GM18502 (cell line): ENCODE data around the gene SLC24A3.

ENCODE experiments used
- ATAC-seq: cut with Tn5 transposase; IDR thresholded peaks from one replicate; pipeline ENCODE4 v1.9.1; 2021; ENCODE audit warnings: mild to moderate bottlenecking; ENCODE audit not compliant: unreplicated experiment, poor library complexity

Gene SLC24A3

GRCh38 chr20:19483309-19483708 is 270.9 kb downstream of the SLC24A3 start:
- ATAC-seq: no peak

GRCh38 chr20:19486446-19486845 is 274.0 kb downstream of the SLC24A3 start:
- no peak for ATAC-seq

DNA sequence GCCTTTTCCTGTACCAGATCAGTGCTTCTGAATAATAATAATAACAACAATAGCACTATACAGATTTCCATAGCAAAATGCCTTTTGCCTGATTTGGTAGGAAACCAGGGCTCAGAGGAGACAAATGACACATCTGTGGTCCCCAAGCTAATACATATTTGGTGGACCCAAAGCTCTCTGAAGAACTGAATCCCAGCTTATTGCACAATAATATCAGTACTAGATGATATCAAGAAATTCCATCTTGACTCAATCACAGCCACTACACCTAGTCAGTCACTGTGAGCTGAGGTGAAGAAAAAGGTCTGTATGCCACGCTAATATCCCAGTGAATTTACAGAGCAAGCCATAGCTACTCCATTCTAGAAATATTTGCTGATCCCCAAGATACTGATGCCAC is 275.0 kb downstream of the SLC24A3 start:
- no peak for ATAC-seq

DNA sequence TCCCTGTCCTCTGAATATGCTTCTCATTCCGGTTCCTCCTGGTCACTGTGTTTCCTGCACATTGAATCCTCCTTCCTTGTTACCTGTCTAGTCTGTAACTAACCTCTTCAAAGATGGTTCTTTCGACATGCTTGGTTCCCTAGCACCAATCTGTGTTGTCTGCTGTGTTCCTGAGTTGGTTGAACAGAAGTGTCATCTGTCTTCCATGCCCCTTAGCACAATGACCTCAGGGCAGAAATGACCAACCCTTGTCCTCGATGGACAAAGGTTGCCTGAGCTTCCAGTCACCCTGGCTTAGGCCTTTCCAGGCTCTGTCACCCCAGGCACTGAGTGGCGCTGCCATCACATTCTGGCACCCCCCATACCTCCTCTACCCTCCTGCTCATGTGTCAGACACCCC is 278.8 kb downstream of the SLC24A3 start:
- ATAC-seq: no peak

GRCh38 chr20:19492116-19492515 is 279.7 kb downstream of the SLC24A3 start:
- no peak for ATAC-seq

GRCh38 chr20:19492687-19493336 is 280.4 kb downstream of the SLC24A3 start:
- ATAC-seq: no peak

- ATAC-seq: no peak
Observed at GRCh38 chr20:19493794-19494495, 281.5 kb downstream of the SLC24A3 start.

- no peak for ATAC-seq
Observed at GRCh38 chr20:19495905-19496703, 283.7 kb downstream of the SLC24A3 start.

DNA sequence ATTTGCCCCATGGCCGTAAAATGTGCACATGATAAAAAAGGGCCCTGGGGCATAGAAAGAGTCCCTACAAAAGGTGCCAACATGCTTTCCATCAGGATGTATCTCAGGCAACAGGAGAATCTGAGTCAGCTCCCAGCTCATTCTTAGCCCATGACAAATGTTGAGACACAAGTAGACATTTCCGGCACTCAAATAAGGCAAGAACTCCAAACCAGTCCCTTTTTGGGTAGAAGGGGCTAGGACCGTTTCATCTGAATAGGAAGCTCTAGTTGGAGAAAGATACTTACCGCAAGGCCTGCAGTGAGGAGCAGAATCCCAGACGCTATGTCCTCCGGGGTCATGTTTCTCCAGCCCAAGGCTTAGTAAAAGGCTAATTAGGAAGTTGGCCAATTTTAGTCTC is 284.6 kb downstream of the SLC24A3 start:
- ATAC-seq: no peak

DNA sequence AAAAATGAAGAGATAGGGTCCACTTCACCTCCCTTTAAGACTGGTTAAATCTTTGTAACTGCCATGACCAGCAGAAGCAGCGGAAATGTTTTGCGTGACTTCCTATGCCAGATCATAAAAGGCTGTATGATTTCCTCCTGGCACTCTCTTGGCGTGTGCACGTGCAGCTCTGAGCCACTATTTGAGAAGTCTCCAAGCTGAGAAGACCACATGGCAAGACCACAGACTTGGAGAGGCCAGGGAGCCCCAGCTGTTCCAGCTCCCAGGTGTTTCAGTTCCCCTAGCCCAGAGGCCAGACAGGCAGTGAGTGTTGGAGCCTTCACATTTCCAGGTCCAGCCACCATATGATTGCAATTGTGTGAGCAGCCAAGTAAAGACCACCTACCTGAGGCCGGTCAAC is 286.3 kb downstream of the SLC24A3 start:
- ATAC-seq: no peak

DNA sequence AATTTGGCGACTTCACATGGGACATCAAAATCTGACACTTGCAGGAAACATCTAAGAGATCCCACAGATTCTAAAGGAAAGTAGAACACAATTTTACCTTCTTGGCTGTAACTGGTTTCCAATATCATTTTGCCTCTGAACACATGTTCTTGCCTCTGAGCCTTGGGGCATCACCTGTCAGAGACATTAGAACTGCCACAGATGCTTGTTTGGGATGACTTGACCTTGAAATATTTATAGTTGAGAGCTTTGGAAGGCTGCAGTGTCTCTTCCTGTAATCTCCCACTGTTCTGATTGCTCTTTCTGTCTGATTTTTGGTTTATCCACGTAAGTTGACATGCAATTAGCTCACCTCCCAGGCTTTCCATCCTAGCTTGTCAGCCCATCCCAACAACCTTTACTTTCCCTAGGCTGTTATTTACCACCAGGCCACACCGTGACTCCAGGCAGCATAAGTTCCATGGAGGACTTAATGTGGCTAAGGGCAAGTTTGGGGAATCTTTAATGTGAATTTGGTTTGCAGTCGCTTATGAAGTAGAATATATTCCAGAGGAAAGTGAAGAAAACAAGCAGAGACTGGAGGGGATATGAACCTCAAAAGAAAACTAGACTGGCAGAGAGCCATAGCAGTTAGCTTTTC is 289.2 kb downstream of the SLC24A3 start:
- ATAC-seq: no peak

GRCh38 chr20:19502169-19502568 is 289.7 kb downstream of the SLC24A3 start:
- no peak for ATAC-seq

GRCh38 chr20:19504251-19504650 is 291.8 kb downstream of the SLC24A3 start:
- no peak for ATAC-seq

- ATAC-seq: no peak
Observed at GRCh38 chr20:19506021-19506420, 293.6 kb downstream of the SLC24A3 start.

- no peak for ATAC-seq
Observed at GRCh38 chr20:19508449-19508848, 296.0 kb downstream of the SLC24A3 start.

DNA sequence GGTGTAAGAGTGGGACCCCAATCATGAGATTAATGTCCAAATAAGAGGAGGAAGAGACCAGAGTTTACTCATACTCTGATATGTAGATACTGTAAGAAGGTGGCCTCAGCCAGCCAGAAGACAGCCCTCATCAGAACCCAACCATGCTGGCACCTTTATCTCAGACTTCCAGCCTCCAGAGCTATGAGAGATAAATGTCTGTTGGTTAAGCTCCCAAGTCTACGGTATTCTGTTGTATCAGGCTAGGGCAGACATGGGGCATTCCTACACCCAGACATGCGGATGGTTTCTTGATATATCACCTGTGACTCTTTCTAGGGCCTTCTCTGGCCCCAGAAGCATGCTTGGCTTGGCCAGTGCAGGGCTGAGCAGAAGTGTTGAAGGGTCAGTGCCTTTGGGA is 298.2 kb downstream of the SLC24A3 start:
- ATAC-seq: no peak

DNA sequence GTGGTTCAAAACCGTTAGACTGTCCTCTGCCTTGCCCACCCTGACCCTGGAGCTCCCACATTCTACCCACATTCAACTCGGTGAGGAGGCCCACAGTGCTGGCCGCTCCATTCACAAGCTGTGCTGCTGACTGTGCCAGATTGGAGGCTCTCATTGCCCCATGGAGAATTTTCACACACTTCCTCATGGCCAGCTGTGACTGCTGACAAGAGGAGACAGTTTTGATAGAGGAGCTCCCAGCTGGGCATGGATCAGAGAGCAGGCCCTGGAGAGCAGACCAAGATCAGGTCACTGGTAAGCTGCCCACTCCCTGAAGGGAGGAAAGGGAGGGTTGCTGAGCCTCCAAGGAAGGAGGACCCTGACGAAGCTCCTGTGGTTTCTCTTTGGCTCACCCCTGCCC is 299.5 kb downstream of the SLC24A3 start:
- no peak for ATAC-seq

GRCh38 chr20:19512886-19513677 is 300.6 kb downstream of the SLC24A3 start:
- no peak for ATAC-seq

- no peak for ATAC-seq
Observed at GRCh38 chr20:19515074-19515473, 302.6 kb downstream of the SLC24A3 start.

GRCh38 chr20:19519466-19519865 is 307.0 kb downstream of the SLC24A3 start:
- ATAC-seq: no peak
